Neural crest cell (in vitro differentiated cells): ENCODE results near the gene BTBD8. TPM values are rescaled to one million over a fixed set of nuclear protein-coding genes. Genes with fewer than 3 reads are reported as not detected.

ENCODE experiments used
- DNase-seq: peaks from one replicate; pipeline ENCODE4 v3.0.0; 2021; ENCODE audit warnings: low read depth, mixed read lengths, low spot score
- H3K27ac Mint-ChIP-seq: one replicate; pipeline ENCODE4 v1.8.0; 2021; ENCODE audit warnings: mild to moderate bottlenecking, mixed read lengths; ENCODE audit not compliant: unreplicated experiment
- H3K27me3 Mint-ChIP-seq: 2 replicates; pipeline ENCODE4 v1.8.0; 2021; ENCODE audit warnings: low read depth, mild to moderate bottlenecking, mixed read lengths
- H3K36me3 Mint-ChIP-seq: 2 replicates; pipeline ENCODE4 v1.8.0; 2021; ENCODE audit warnings: low read depth, mild to moderate bottlenecking, mixed read lengths
- H3K4me1 Mint-ChIP-seq: 2 replicates; pipeline ENCODE4 v1.8.0; 2021; ENCODE audit warnings: mixed read lengths
- H3K4me3 Mint-ChIP-seq: one replicate; pipeline ENCODE4 v1.8.0; 2021; ENCODE audit warnings: mild to moderate bottlenecking, mixed read lengths
- H3K9me3 Mint-ChIP-seq: 2 replicates; pipeline ENCODE4 v1.8.0; 2021; ENCODE audit warnings: mixed read lengths
- CTCF ChIP-seq: fragments of 200-600 bp; sonication (generic); conservative IDR thresholded peaks from 2 replicates; pipeline ENCODE4 v1.5.0; 2021; ENCODE audit warnings: antibody characterized with exemption, mild to moderate bottlenecking
- total RNA-seq: library from RNA; stranded (reverse); gene quantifications from 2 replicates; pipeline ENCODE4 v1.2.1, GENCODE V29; 2021

Gene BTBD8
- total RNA-seq, 1 donor from 2014 or later: 2.4 TPM

- no peak overlapping the region for H3K4me3 Mint-ChIP-seq
- H3K4me1 Mint-ChIP-seq: peaks cover 7% of the 10 kb centered on the region
- H3K27me3 Mint-ChIP-seq: no peaks in the 10 kb centered on the region
- no peaks in the 10 kb centered on the region for H3K36me3 Mint-ChIP-seq
- no peak for TF ChIP-seq CTCF
- no peak for DNase-seq
- H3K9me3 Mint-ChIP-seq: no peaks in the 10 kb centered on the region
- H3K27ac Mint-ChIP-seq: no peak overlapping the region
These were observed 39.2 kb upstream of the BTBD8 start for GRCh38 chr1:92040971-92041370.

- no peaks in the 10 kb centered on the region for H3K4me1 Mint-ChIP-seq
- no peaks in the 10 kb centered on the region for H3K9me3 Mint-ChIP-seq
- TF ChIP-seq CTCF: no peak
- H3K36me3 Mint-ChIP-seq: no peaks in the 10 kb centered on the region
- H3K27ac Mint-ChIP-seq: no peak overlapping the region
- H3K4me3 Mint-ChIP-seq: no peak overlapping the region
- no peaks in the 10 kb centered on the region for H3K27me3 Mint-ChIP-seq
- DNase-seq: no peak
These were observed 36.5 kb upstream of the BTBD8 start for GRCh38 chr1:92043621-92044020.

GRCh38 chr1:92045766-92046495 lies 34.2 kb upstream of the BTBD8 start:
- TF ChIP-seq CTCF: no peak
- no peak overlapping the region for H3K4me3 Mint-ChIP-seq
- DNase-seq: no peak
- no peaks in the 10 kb centered on the region for H3K9me3 Mint-ChIP-seq
- no peaks in the 10 kb centered on the region for H3K4me1 Mint-ChIP-seq
- H3K36me3 Mint-ChIP-seq: no peaks in the 10 kb centered on the region
- no peaks in the 10 kb centered on the region for H3K27me3 Mint-ChIP-seq
- H3K27ac Mint-ChIP-seq: no peak overlapping the region

- H3K36me3 Mint-ChIP-seq: no peaks in the 10 kb centered on the region
- no peak for DNase-seq
- no peak overlapping the region for H3K27ac Mint-ChIP-seq
- H3K9me3 Mint-ChIP-seq: no peaks in the 10 kb centered on the region
- H3K4me3 Mint-ChIP-seq: no peak overlapping the region
- no peaks in the 10 kb centered on the region for H3K4me1 Mint-ChIP-seq
- no peaks in the 10 kb centered on the region for H3K27me3 Mint-ChIP-seq
- TF ChIP-seq CTCF: no peak
These were observed 28.2 kb upstream of the BTBD8 start for GRCh38 chr1:92051948-92052347.

- H3K27me3 Mint-ChIP-seq: no peaks in the 10 kb centered on the region
- no peaks in the 10 kb centered on the region for H3K4me1 Mint-ChIP-seq
- H3K27ac Mint-ChIP-seq: no peak overlapping the region
- no peaks in the 10 kb centered on the region for H3K36me3 Mint-ChIP-seq
- DNase-seq: no peak
- no peak overlapping the region for H3K4me3 Mint-ChIP-seq
- TF ChIP-seq CTCF: no peak
- H3K9me3 Mint-ChIP-seq: no peaks in the 10 kb centered on the region
These were observed 15.1 kb upstream of the BTBD8 start for GRCh38 chr1:92065042-92065441.
